Measurements from ENCODE around the gene CHST15.
A peak's percentile ranks its signal among the peaks of the same experiment; 100 is the strongest.

The CHST15 gene

GRCh38 chr10:123995082-123995460 lies 98.3 kb downstream of the CHST15 start:
- no peak for DNase-seq

DNA sequence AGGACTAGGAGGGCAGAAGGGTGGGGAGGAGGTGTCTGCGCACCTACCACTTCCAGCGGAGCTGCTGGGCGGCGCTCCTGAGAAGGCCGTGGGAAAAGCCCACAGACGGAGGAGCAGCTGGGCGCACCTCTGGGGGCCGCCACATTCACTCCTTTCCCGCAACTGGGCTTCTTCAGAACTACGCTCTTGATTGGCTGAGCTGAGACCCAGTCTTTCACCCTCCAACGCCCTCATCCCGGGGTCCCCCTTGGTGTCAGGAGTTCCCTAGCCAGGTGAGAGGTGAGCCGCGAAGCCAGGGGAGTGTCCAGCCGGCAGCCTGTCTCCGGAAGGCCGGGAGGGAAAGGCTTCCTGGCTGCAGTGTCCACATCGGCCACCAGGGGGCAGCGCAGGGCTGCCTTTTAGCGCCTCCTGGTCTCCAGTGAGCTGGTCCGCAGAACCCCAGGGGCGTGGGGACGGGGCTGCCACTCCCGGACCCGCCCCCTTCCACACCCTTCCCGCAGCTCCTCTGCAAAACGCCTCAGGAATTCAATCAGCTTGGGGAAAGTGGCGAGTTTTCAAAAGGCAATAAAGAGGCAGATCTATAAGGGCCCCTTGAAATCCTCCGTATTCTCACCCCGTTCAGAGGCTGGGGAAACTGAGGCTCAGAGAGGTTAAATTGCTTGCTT lies 98.8 kb downstream of the CHST15 start:
- DNase-seq = peak; percentile 58

DNA sequence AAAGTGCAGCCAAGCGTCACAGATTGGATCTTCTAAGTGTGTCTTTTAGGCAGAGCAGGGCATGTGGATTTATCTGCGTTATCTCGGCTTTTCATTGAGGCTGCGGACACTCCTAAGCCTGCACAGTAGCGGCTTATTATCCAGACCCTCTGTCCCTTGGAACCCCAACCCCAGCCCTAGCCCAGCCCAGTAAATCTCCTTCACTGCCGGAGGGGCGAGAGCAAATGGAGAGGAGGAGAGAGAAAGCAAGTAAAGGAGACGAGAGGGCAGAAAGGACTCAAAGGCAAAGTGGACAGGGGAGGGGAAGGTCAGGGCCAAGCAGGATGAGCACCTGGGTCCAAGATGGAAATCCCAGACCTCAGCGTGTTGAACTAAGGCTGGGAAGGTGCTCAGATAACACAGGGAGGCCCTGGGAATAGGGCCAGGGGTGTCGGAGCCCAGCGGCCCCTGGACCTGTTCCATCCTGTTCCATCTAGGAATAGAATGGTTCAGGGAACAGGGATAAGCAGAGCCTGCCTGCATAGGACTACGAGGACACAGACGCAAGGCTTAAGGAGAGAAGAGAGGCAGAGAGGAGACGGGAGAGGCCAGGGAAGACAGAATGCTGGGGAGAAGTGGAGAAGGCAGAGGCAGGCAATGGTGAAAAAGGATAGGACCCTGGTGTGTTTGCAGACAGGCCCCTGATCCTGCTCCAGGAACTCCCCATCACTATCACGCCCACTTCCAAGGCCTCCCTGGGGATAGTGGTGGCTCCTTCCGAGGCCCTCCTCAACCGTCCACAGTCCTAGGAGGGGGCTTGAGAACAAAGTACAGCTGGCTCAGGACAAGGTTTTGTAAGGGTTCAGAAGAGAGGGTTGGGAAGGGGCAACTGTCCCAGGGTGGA lies 99.6 kb downstream of the CHST15 start:
- DNase-seq = no peak

DNA sequence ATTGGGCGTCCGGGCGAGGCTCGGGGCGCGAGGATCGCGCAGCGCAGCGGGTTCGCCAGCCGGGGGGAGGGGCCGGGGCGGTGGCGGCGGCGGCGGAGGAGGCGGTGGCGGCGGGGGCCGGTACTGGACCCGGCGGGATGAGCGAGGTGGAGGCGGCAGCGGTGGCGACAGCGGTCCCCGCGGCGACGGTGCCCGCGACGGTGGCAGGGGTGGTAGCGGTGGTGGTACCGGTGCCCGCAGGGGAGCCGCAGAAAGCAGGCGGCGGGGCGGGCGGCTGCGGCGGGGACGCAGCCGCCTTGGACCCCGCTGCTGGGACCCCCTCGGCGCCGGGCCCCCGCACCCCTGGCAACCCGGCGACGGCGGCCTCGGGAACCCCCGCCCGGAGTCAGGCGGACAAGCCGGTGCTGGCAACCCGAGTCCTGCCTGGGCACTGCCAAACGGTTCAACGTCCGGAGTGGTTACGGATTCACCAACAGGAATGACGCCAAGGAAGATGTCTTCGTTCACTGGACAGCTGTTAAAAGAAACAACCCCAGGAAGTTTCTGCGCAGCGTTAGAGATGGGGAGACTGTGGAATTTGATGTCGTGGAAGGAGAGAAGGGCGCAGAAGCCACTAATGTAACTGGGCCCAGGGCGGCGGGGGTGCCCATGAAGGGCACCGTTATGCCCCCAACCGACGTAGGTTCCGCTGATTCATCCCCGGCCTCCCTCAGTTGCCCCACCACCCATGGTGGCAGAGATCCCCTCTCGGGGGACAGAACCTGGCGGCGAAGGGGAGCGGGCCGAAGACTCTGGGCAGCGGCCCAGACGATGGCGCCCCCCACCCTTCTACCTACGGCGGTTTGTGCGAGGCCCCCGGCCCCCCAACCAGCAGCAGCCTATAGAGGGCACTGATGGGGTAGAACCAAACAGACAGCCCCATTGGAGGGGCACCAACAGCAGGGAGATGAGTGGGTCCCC lies 101.5 kb downstream of the CHST15 start:
- DNase-seq = no peak

DNA sequence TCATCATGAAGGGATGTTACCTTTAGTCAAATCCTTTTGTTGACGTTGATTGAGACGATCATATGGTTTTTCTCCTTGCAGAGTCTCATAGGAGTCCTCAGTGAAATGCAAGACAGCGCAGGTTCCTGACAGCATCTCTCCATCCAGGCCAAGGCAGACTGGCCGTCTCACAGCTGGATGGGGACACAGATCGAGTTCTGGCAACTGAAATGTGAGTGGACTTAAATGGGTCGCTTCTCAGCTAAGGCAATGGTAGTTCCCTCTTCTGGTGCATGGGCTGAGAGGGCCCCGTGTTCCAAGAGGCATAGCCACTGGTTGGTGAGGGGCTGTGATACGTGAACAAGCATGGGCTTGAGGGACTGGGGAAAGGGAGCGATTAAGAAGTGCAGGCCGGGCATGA lies 102.5 kb downstream of the CHST15 start:
- DNase-seq = no peak

- no peak for DNase-seq
Observed at GRCh38 chr10:123988694-123989093, 104.7 kb downstream of the CHST15 start.

DNA sequence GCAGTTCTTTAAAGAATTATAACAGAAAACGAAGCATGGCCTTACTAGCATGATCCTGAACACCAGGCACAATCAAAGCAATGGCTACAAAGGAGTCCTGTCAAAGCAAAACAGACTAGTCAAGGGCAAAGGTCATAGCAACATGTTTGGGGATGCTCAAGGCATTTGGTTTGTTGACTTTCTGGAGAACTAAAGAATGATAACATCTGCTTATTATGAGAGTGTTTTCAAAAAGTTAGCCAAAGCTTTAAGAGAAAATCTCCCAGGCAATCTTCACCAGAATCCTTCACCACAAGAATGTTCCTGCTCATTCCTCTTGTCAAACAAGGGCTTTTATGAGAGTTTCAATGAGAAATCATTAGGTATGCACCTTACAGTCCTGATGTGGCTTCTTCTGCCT lies 106.7 kb downstream of the CHST15 start:
- no peak for DNase-seq

- DNase-seq = no peak
Observed at GRCh38 chr10:123974406-123974805, 119.0 kb downstream of the CHST15 start.

- DNase-seq = peak; percentile 20
Observed at GRCh38 chr10:123972481-123973401, 120.7 kb downstream of the CHST15 start.

GRCh38 chr10:123970927-123971286 lies 122.5 kb downstream of the CHST15 start:
- no peak for DNase-seq

GRCh38 chr10:123970207-123970926 lies 123.0 kb downstream of the CHST15 start:
- peak; percentile 22 for DNase-seq

- peak; percentile 55 for DNase-seq
Observed at GRCh38 chr10:123967626-123968243, 125.7 kb downstream of the CHST15 start.

- DNase-seq = no peak
Observed at GRCh38 chr10:123966896-123967231, 126.5 kb downstream of the CHST15 start.

- no peak for DNase-seq
Observed at GRCh38 chr10:123965973-123966895, 127.2 kb downstream of the CHST15 start.

DNA sequence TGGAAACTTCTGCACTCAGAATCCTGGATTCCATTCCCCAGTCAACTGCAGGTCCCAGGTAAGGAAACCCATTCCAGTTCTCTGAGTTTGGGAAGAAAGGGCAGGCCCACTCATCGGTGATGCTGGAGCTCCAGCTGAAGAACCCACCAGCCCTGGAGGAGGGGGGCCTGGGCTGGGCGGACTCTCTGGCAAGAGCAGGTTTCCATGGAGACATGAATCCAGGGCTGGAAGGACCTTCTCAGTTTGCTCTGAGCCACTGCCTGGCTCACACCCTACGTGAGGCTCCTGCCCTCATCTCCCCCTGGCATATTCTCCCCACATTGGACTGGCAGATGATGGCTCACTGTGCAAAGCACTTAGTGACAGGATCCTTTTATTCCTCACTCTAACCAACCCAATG lies 128.4 kb downstream of the CHST15 start:
- no peak for DNase-seq

DNA sequence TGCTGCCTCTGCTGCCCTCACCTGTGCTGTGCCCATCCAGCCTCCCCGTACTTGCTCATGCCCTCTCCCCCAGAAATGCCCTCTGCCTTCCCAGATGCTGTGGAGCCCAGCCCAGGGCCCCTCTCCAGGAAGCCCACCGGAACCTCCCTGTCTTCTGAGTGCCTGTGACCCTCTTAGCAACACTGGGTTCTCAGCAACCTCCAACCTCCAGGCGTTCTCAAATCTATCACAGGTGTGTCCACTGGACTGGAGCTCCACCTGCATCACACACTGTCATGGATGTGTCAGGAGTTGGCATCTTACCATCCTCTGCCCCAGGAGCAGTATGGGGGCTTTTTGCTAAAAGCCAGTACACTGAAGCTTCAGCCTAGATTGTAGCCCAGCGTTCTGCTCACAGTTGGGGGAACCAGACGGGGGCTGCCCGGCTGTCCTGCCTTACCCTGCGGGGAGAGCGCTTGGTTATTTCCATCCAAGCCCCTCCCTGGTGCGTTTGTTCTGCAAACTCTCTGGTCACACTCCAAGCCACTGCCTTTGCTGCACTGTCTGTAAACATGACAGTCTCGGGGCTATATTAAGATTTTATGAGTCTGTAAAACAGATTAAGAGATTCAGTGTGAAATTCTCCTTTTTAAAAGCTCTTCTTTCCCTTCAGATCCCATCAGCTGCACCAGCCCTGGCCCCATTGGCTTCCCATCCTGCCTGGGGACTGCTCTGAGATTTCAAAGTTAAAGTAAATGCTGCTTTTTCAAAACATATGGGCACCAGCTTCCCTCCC lies 130.5 kb downstream of the CHST15 start:
- DNase-seq = no peak

- no peak for DNase-seq
Observed at GRCh38 chr10:123958241-123958640, 135.2 kb downstream of the CHST15 start.
